KMS-11 (cell line): ENCODE data around the gene MVD.

Experiments used
- H2AFZ ChIP-seq: fragments of 200-600 bp; sonication (generic); 2 replicates; pipeline ENCODE4 v1.6.1; 2016; ENCODE audit warnings: antibody characterized with exemption, mixed run types, low read depth
- H3K27ac ChIP-seq: fragments of 200-600 bp; sonication (generic); 2 replicates; pipeline ENCODE4 v1.6.1; 2016; ENCODE audit warnings: mild to moderate bottlenecking, mixed run types
- H3K27me3 ChIP-seq: fragments of 200-600 bp; sonication (generic); 2 replicates; pipeline ENCODE4 v1.6.1; 2017; ENCODE audit warnings: mild to moderate bottlenecking, low read depth, mixed run types, moderate library complexity; ENCODE audit not compliant: insufficient read depth
- H3K36me3 ChIP-seq: fragments of 200-600 bp; sonication (generic); 2 replicates; pipeline ENCODE4 v1.6.1; 2017; ENCODE audit warnings: mild to moderate bottlenecking, mixed run types; ENCODE audit not compliant: insufficient read depth
- H3K4me1 ChIP-seq: fragments of 200-600 bp; sonication (generic); 2 replicates; pipeline ENCODE4 v1.6.1; 2016; ENCODE audit warnings: mild to moderate bottlenecking, low read depth, mixed run types; ENCODE audit not compliant: poor library complexity, severe bottlenecking
- H3K4me2 ChIP-seq: fragments of 200-600 bp; sonication (generic); 2 replicates; pipeline ENCODE4 v1.7.0; 2016; ENCODE audit warnings: mild to moderate bottlenecking, mixed run types
- H3K4me3 ChIP-seq: fragments of 200-600 bp; sonication (generic); IDR thresholded peaks from 2 replicates; pipeline ENCODE4 v1.6.1; 2017; ENCODE audit warnings: low read depth, low read length, mixed read lengths; ENCODE audit not compliant: insufficient read depth
- H3K79me2 ChIP-seq: fragments of 200-600 bp; sonication (generic); 2 replicates; pipeline ENCODE4 v1.6.1; 2016; ENCODE audit warnings: low read depth, mixed run types; ENCODE audit not compliant: insufficient read depth
- H3K9ac ChIP-seq: fragments of 200-600 bp; sonication (generic); 2 replicates; pipeline ENCODE4 v1.6.1; 2016; ENCODE audit warnings: mild to moderate bottlenecking, mixed run types
- H4K20me1 ChIP-seq: fragments of 200-600 bp; sonication (generic); 2 replicates; pipeline ENCODE4 v1.6.1; 2016; ENCODE audit warnings: mild to moderate bottlenecking, mixed run types; ENCODE audit not compliant: insufficient read depth
- CTCF ChIP-seq: fragments of 200-600 bp; sonication (generic); conservative IDR thresholded peaks from 2 replicates; pipeline ENCODE4 v1.6.1; 2017; ENCODE audit warnings: low read depth, mild to moderate bottlenecking, antibody characterized with exemption, low read length, moderate library complexity, mixed read lengths

MVD gene

GRCh38 chr16:88687676-88688012, 24.8 kb upstream of the MVD start:
- Histone ChIP-seq H3K4me1 (peaks cover 38% of the 10 kb centered on the region), H2AFZ (no peak overlapping the region), H3K36me3 (no peaks in the 10 kb centered on the region), H3K27ac (no peak overlapping the region), H3K27me3 (peaks cover 27% of the 10 kb centered on the region; the same call in 1 of the 2 replicates), H3K4me2 (no peak overlapping the region), H4K20me1 (no peaks in the 10 kb centered on the region), H3K4me3 (no peak overlapping the region), H3K9ac (no peak overlapping the region), H3K79me2 (no peaks in the 10 kb centered on the region)
- TF ChIP-seq CTCF, result no peak

GRCh38 chr16:88687254-88687576, 24.3 kb upstream of the MVD start:
- Histone ChIP-seq H3K79me2 (no peaks in the 10 kb centered on the region), H4K20me1 (no peaks in the 10 kb centered on the region)

GRCh38 chr16:88686439-88687253, 23.8 kb upstream of the MVD start, which contains the start of gene SNAI3:
Gene SNAI3, minus strand, starts transcription at chr16:88686507. Its CDS starts 101 bp downstream, at chr16:88686406.
- no peak for TF ChIP-seq CTCF
- H3K27me3 ChIP-seq, result peaks cover 27% of the 10 kb centered on the region; the same call in 1 of the 2 replicates
- peaks cover 42% of the 10 kb centered on the region for H3K4me1 ChIP-seq
- no peaks in the 10 kb centered on the region for H3K36me3 ChIP-seq
- no peak within 1 kb of the TSS for H3K27ac ChIP-seq
- no peak within 1 kb of the TSS for H3K4me3 ChIP-seq
- peak within 1 kb of the TSS; percentile 11; the same call in 1 of the 2 replicates for H3K9ac ChIP-seq
- H4K20me1 ChIP-seq, result no peaks in the 10 kb centered on the region
- H3K4me2 ChIP-seq, result peak within 1 kb of the TSS; percentile 92
- H2AFZ ChIP-seq, result peak within 1 kb of the TSS; percentile 81
- H3K79me2 ChIP-seq, result no peaks in the 10 kb centered on the region

More at GRCh38 chr16:88687254-88687576, 24.3 kb upstream of the MVD start:
- Histone ChIP-seq H3K4me3 (no peak overlapping the region), H3K4me1 (peaks cover 38% of the 10 kb centered on the region), H3K9ac (no peak overlapping the region), H3K4me2 (no peak overlapping the region), H2AFZ (no peak overlapping the region), H3K36me3 (no peaks in the 10 kb centered on the region), H3K27me3 (peaks cover 27% of the 10 kb centered on the region; the same call in 1 of the 2 replicates), H3K27ac (no peak overlapping the region)
- no peak for TF ChIP-seq CTCF

- H3K27ac ChIP-seq, result no peak overlapping the region
- peak overlapping the region; percentile 11; the same call in 1 of the 2 replicates for H3K9ac ChIP-seq
- H4K20me1 ChIP-seq, result no peaks in the 10 kb centered on the region
- peak overlapping the region; percentile 92 for H3K4me2 ChIP-seq
- no peaks in the 10 kb centered on the region for H3K36me3 ChIP-seq
- H2AFZ ChIP-seq, result peak overlapping the region; percentile 81
- TF ChIP-seq CTCF, result no peak
- H3K4me3 ChIP-seq, result no peak overlapping the region
- H3K4me1 ChIP-seq, result peaks cover 48% of the 10 kb centered on the region
- H3K27me3 ChIP-seq, result peaks cover 25% of the 10 kb centered on the region; the same call in 1 of the 2 replicates
- no peaks in the 10 kb centered on the region for H3K79me2 ChIP-seq
Measured at GRCh38 chr16:88686062-88686438, 23.2 kb upstream of the MVD start.
